Subcutaneous adipose tissue (tissue), 4 donors: ENCODE measurements around the gene DIAPH3. TPM values are rescaled to one million over a fixed set of nuclear protein-coding genes. Genes with fewer than 3 reads are reported as not detected.

Source experiments
- total RNA-seq, 4 donors: library from RNA; depleted of rRNA; stranded (reverse); fragments of >200 nt; gene quantifications; one replicate each; pipeline ENCODE4 v1.1.0, GENCODE V29; 2016
- TF ChIP-seq, protein P1 (sequence below): fragments of 450-650 bp; IDR thresholded peaks from one replicate; pipeline ENCODE4 v1.5.1; 2016; ENCODE audit warnings: low read depth, mild to moderate bottlenecking, control low read depth, antibody characterized with exemption, moderate library complexity

DIAPH3 gene
- total RNA-seq, 4 donors from 2014 or later: 0.38 to 1.5 (median 0.66) TPM; not detected in 1

DNA sequence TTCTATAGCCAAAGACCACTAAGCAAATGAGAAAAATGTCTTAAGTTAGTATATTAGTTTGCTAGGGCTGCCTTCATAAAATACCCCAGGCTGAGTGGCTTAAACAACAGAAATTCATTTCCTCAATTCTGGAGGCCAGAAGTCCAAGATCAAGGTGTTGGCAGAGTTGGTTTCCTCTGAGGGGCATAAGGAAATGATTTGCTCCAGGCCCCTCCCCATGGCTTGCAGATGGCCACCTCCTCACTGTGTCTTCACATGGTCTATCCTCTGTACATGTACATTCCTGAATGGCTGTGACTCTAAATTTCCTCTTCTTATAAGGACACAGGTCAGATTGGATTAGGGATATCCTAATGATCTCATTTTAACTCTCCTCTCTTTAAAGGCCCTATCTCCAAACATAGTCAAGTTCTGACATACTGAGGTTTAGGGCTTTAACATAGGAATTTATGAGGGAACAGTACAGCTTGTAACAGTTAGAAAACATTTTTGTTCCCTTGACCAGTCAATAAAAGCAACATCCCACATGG, 307.4 kb downstream of the DIAPH3 start:
- TF ChIP-seq, protein P1, sequence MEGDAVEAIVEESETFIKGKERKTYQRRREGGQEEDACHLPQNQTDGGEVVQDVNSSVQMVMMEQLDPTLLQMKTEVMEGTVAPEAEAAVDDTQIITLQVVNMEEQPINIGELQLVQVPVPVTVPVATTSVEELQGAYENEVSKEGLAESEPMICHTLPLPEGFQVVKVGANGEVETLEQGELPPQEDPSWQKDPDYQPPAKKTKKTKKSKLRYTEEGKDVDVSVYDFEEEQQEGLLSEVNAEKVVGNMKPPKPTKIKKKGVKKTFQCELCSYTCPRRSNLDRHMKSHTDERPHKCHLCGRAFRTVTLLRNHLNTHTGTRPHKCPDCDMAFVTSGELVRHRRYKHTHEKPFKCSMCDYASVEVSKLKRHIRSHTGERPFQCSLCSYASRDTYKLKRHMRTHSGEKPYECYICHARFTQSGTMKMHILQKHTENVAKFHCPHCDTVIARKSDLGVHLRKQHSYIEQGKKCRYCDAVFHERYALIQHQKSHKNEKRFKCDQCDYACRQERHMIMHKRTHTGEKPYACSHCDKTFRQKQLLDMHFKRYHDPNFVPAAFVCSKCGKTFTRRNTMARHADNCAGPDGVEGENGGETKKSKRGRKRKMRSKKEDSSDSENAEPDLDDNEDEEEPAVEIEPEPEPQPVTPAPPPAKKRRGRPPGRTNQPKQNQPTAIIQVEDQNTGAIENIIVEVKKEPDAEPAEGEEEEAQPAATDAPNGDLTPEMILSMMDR: no peak

DNA sequence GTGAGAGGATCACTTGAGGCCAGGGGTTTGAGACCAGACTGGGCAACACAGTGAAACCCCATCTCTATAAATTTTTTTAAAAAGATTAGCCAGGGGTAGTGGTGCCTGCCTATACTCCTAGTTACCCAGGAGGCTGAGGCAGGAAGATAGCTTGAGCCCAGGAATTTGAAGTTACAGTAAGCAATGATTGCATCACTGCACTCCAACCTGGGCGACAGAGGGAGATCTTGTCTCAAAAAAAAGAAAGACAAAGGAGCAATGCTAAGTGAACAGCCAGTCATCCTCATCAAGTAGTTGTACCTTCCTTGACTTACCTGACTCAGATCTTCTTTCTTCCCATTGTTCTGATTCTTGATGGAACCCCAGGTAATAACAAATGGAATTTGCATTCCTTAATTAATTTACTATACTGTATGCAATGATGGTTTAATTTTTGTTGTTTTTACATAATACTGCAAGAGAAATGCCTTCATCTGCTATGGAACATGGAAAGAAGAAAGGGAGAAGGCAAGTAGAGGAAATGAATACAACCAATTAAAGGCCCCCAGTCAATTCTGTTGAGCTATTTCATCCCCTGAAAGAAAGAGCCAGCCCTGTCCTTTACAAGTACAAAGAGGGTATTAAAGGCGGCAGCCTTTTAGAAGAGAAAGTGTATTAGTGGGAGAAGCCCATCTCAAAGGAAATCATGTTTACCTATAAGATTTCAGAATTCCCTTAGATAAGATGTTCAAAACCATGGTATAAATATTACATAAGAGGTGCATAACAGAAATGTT, 316.7 kb downstream of the DIAPH3 start:
- TF ChIP-seq, protein P1: no peak

DNA sequence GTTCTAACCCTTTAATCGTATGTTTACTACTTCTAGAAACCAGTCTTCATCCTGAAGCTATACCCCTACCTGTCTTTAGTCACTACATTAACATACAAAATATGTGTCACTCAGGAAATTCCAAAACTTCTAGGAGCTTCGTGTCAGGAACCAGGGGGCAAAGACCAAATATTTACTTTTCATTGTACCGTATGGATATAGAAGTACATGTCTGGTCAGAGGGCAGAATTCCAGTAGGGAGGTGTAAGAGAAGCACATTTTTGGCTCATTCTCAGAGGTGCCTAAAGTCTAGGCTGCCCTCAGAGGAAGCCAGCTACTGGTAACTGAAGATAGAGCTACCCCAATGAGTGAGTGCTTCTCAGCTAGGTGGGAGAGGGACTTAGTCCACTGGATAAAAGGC, 320.7 kb downstream of the DIAPH3 start:
- TF ChIP-seq, protein P1: no peak

DNA sequence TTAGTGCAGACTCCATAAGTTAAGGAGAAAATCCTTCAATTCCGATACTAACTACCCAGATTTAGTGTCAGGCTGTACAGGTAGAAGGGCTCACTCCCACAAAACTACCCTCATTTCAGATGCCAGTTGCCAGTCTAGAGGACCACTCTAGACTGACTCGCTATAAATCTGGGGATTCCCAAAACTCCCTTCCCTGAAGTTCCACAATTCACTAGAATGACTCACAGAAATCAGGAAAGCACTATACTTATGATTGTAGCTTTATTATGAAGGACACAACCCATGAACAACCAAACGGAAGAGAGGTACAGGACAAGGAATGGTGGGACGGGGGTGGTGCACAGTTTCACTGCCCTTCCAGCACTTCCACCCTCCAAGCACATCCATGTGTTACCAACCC, 321.2 kb downstream of the DIAPH3 start:
- TF ChIP-seq, protein P1: no peak

DNA sequence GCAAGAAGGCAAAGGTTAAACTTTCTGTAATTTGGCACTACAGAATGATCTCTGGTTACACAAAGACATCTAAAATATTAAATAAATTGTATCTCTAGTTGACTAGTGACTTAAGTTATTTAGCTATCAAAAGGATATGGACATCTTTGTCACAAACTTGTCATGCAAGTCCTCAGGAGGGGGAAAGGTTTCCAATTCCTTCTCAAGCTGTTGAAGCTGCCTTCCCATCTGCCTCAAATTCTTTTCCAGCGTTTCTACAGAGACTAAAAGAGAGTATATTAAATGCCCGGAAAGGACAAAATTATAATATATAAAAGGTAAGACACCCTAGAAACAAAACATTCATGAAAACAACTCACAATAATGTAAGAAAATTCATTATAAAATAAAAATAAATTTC, 324.5 kb downstream of the DIAPH3 start:
- TF ChIP-seq, protein P1: no peak

DNA sequence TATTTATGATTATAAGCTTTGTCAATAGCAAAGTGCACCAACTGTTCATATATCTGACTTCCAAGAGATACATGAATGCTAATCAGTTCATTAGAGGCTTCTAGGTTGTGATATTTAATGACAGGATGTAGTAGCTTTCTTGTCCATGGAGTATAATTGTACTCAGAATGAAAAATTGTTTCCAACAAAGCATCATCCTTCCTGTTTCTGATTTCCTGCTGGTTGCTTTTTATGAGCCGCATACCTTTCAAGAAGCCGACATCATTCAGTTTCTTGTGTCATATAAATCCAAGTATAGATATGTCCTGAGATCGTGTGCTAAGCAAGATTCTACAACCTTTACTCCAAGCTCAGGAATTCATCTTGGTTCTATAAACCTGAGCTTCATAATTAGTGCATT, 326.6 kb downstream of the DIAPH3 start:
- TF ChIP-seq, protein P1: no peak

DNA sequence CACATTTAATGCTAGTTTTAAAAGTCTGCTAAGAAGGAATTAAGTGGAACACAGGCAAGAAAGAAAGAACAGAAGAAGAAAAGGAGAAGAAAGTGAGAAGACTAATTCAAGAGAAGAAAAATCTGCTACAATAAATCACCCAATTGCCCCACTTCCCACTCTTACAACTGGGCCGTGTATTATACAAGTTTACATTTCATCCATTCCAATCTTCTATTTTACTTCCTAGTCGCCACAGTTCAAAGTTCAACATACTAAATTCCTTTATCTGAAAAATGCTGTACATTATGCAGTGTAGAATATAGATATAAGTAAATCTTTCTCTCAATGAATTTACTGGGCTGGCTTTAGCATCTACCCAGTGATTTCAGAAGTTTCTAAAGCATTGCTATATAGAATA, 328.2 kb downstream of the DIAPH3 start:
- TF ChIP-seq, protein P1: no peak
